ENCODE data around the gene GOPC.
"Not testable (repeated sequence)": the region's sequence is repeated elsewhere in the genome, so short reads cannot be mapped to it uniquely, and the experiment has no call there.

GOPC gene

GRCh38 chr6:117602151-117602898 lies at the start of gene GOPC:
Gene GOPC (minus strand): TSS chr6:117602511. CDS start chr6:117602288, 223 bp downstream.
- peak; percentile 93 for DNase-seq (ENCODE audit: low read depth)

- DNase-seq (ENCODE audit: low read depth): not testable (repeated sequence)
Measured at GRCh38 chr6:117651984-117652383, 49.7 kb upstream of the GOPC start.

- DNase-seq (ENCODE audit: low read depth): no peak
Measured at GRCh38 chr6:117642976-117643375, 40.7 kb upstream of the GOPC start.

GRCh38 chr6:117637770-117638169 lies 35.5 kb upstream of the GOPC start:
- DNase-seq (ENCODE audit: low read depth): no peak

- no peak for DNase-seq (ENCODE audit: low read depth)
Measured at GRCh38 chr6:117629119-117629660, 26.9 kb upstream of the GOPC start.

- no peak for DNase-seq (ENCODE audit: low read depth)
Measured at GRCh38 chr6:117627533-117627932, 25.2 kb upstream of the GOPC start.

GRCh38 chr6:117624869-117625481 lies 22.7 kb upstream of the GOPC start:
- no peak for DNase-seq (ENCODE audit: low read depth)

- DNase-seq (ENCODE audit: low read depth): no peak
Measured at GRCh38 chr6:117619178-117619577, 16.9 kb upstream of the GOPC start.

GRCh38 chr6:117617210-117618035 lies 15.1 kb upstream of the GOPC start:
- DNase-seq (ENCODE audit: low read depth): no peak

GRCh38 chr6:117616391-117617209 lies 14.3 kb upstream of the GOPC start:
- DNase-seq (ENCODE audit: low read depth): peak; percentile 34

- no peak for DNase-seq (ENCODE audit: low read depth)
Measured at GRCh38 chr6:117615750-117616390, 13.6 kb upstream of the GOPC start.

- no peak for DNase-seq (ENCODE audit: low read depth)
Measured at GRCh38 chr6:117613920-117614560, 11.7 kb upstream of the GOPC start.

- DNase-seq (ENCODE audit: low read depth): no peak
Measured at GRCh38 chr6:117607511-117607910, 5.2 kb upstream of the GOPC start.

GRCh38 chr6:117605169-117605826 lies 3.0 kb upstream of the GOPC start:
- no peak for DNase-seq (ENCODE audit: low read depth)

- no peak for DNase-seq (ENCODE audit: low read depth)
Measured at GRCh38 chr6:117603821-117604220, 1.5 kb upstream of the GOPC start.

GRCh38 chr6:117602899-117603588 lies 733 bp upstream of the GOPC start:
- DNase-seq (ENCODE audit: low read depth): no peak

GRCh38 chr6:117601811-117602150 lies 530 bp downstream of the GOPC start:
- no peak for DNase-seq (ENCODE audit: low read depth)

- no peak for DNase-seq (ENCODE audit: low read depth)
Measured at GRCh38 chr6:117600008-117600743, 2.1 kb downstream of the GOPC start.

GRCh38 chr6:117597755-117598154 lies 4.6 kb downstream of the GOPC start:
- DNase-seq (ENCODE audit: low read depth): no peak

Data from stimulated activated CD4-positive, alpha-beta T cell treated with anti-CD3 and anti-CD28 coated beads, Interleukin-2, amount 100 ng/mL, for 4 hours (primary cell).